Measurements from ENCODE around the gene PRKCA.
A peak's percentile ranks its signal among the peaks of the same experiment; 100 is the strongest.

PRKCA gene

GRCh38 chr17:66522591-66523272 lies 220.3 kb downstream of the PRKCA start:
- no peak for DNase-seq

- peak; percentile 45 for DNase-seq
These were observed 221.2 kb downstream of the PRKCA start for GRCh38 chr17:66523378-66524200.

- DNase-seq = no peak
These were observed 222.5 kb downstream of the PRKCA start for GRCh38 chr17:66524877-66525276.

GRCh38 chr17:66525338-66525737 lies 222.9 kb downstream of the PRKCA start:
- no peak for DNase-seq

- no peak for DNase-seq
These were observed 224.4 kb downstream of the PRKCA start for GRCh38 chr17:66526827-66527226.

GRCh38 chr17:66527335-66527734 lies 224.9 kb downstream of the PRKCA start:
- DNase-seq = no peak

- peak; percentile 54 for DNase-seq
These were observed 229.5 kb downstream of the PRKCA start for GRCh38 chr17:66531851-66532295.

GRCh38 chr17:66533572-66533971 lies 231.2 kb downstream of the PRKCA start:
- DNase-seq = peak; percentile 76

- no peak for DNase-seq
These were observed 231.6 kb downstream of the PRKCA start for GRCh38 chr17:66533986-66534385.

- DNase-seq = no peak
These were observed 233.2 kb downstream of the PRKCA start for GRCh38 chr17:66535611-66536010.

- DNase-seq = no peak
These were observed 235.1 kb downstream of the PRKCA start for GRCh38 chr17:66537502-66537901.

GRCh38 chr17:66538776-66539175 lies 236.4 kb downstream of the PRKCA start:
- DNase-seq = no peak

GRCh38 chr17:66540131-66540781 lies 237.8 kb downstream of the PRKCA start:
- peak; percentile 89 for DNase-seq

GRCh38 chr17:66541461-66542128 lies 239.2 kb downstream of the PRKCA start:
- peak; percentile 85 for DNase-seq

GRCh38 chr17:66542129-66542966 lies 239.9 kb downstream of the PRKCA start:
- DNase-seq = peak; percentile 51

- DNase-seq = peak; percentile 94
These were observed 240.6 kb downstream of the PRKCA start for GRCh38 chr17:66542967-66543520.

GRCh38 chr17:66543526-66543925 lies 241.1 kb downstream of the PRKCA start:
- DNase-seq = peak; percentile 59

- no peak for DNase-seq
These were observed 243.5 kb downstream of the PRKCA start for GRCh38 chr17:66545918-66546317.

GRCh38 chr17:66547151-66547865 lies 244.9 kb downstream of the PRKCA start:
- peak; percentile 34 for DNase-seq

GRCh38 chr17:66548158-66548557 lies 245.7 kb downstream of the PRKCA start:
- DNase-seq = peak; percentile 76

All from fibroblast of skin of scalp (primary cell).